Occipital lobe (tissue), 2 donors: Measurements from ENCODE around the gene FHOD1. TPM values are rescaled to one million over a fixed set of nuclear protein-coding genes. Genes with fewer than 3 reads are reported as not detected.

Experiments
- DNase-seq: peaks from one replicate; lab custom pipeline; 2025; lab: John Stamatoyannopoulos, UW
- total RNA-seq: library from RNA; depleted of rRNA; stranded (reverse); fragments of >200 nt; gene quantifications from one replicate; pipeline ENCODE4 v1.2.3, GENCODE V29; 2014

The FHOD1 gene
- total RNA-seq, 1 donor from 2014 or later: 2.5 TPM

DNA sequence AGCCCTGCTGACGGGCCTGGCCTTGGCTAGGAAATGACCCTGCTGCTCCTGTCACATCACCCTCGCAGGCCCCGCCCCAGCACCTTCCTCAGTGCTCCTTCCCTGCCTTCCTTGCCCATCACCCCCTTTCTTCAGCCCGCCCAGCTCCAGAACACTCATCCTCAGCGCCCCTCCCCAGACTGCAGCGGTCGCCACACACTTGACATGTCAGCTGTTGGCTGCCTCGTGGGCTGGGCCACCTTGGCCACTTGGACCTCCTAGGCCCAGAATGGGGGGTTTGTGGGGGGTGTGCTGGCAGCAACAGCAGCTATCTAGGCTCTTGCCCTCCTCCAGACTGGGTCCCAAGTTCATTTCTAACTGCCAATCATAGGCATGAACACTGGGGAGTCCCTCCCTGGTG lies 37.7 kb downstream of the FHOD1 start:
- DNase-seq: no peak

GRCh38 chr16:67208154-67208896 lies 39.0 kb downstream of the FHOD1 start:
- DNase-seq: no peak

- no peak for DNase-seq
Measured at GRCh38 chr16:67207249-67208091, 39.8 kb downstream of the FHOD1 start.

- DNase-seq: no peak
Measured at GRCh38 chr16:67206838-67207248, 40.4 kb downstream of the FHOD1 start.

DNA sequence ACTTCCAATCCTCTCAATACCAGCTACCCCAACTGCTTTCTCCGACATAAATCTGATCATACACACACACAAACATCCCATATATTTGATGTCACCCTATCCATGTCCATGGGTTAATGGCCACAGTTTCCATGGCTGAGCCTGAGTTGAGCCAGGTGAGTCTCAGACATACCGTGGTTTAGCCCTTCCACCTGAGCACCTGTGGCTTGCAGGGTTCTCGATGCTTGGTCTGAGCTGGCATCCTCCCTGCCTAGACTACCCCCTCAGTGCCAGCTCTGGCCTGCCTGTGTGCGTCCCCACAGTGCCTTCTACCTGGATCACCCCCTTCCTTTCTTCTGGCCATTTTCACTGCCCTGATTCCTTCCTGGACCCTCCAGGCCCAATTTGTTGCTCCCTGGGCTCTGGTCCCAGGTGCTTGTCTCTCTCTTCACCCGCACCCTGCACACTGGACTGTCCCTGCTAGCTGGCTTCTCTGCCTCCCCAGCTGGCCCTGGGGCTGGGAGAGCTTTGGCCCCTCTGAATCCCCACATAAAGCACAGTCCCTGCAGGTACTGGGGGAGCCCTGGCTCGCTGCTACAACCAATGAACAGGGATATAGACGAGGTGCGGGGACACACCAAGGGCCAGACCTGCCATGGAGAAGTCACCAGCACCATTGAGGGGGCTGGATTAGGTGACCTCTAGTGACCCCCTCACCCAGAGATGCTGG lies 41.0 kb downstream of the FHOD1 start:
- no peak for DNase-seq

DNA sequence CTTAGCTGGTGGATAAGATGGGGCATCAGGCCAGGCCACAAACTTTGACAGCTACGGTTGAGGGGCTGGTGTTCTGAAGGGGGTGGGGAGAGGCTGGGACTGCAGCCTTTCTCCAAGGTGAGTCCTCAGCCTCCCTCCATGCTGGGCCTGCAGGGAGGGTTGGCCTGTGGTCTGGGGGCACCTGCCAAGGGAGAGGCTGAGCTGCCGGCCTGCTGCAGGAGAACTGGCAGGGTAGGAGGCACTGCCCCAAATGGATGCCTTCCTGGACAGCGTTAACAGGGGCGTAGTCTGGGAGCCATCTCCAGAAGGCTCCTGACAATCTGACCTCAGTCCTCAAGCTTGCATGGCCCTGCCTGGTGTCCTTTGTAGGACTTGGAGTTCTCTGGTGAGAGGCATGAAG lies 43.2 kb downstream of the FHOD1 start:
- no peak for DNase-seq

DNA sequence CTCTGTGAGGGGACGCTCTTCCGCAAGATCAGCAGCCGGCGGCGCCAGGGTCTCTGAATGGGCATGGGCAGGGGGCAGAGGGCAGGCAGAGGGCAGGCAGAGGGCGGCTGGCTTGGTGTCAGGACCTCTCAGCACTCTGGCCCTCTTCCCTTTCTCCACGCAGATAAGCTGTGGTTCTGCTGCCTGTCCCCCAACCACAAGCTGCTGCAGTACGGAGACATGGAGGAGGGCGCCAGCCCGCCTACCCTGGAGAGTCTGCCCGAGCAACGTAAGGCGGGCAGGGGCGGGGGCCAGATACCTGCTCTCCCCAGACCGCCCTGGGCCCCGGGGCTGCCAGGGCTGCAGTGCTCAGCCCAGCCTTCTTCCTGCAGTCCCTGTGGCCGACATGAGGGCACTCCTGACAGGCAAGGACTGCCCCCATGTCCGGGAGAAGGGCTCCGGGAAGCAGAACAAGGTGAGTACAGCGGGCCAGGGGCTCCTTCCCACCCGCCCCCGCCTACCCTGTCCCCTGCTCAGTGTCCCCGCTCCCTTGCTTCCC lies 44.3 kb downstream of the FHOD1 start:
- no peak for DNase-seq

- no peak for DNase-seq
Measured at GRCh38 chr16:67202426-67202825, 44.9 kb downstream of the FHOD1 start.

- DNase-seq: no peak
Measured at GRCh38 chr16:67201411-67202345, 45.6 kb downstream of the FHOD1 start.

- DNase-seq: no peak
Measured at GRCh38 chr16:67200491-67200890, 46.8 kb downstream of the FHOD1 start.

DNA sequence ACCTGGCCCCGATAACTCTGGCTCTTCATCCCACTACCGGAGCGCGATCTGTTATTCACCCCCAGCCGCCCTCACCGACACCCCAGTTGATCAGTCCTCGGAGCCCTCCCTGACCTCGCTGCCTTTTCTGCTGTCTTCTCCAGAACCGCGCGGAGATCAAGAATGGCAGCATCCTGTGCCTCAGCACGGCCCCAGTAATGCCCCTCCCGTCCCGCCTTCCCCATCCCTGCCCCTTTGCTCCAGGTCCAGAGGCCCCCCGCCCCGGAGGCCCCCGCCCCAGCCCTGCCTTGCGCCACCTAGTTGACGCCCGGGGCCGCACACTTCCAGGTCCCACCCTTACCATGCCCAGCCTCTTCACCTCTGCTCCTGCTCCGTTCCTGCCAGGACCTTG lies 47.5 kb downstream of the FHOD1 start:
- no peak for DNase-seq

DNA sequence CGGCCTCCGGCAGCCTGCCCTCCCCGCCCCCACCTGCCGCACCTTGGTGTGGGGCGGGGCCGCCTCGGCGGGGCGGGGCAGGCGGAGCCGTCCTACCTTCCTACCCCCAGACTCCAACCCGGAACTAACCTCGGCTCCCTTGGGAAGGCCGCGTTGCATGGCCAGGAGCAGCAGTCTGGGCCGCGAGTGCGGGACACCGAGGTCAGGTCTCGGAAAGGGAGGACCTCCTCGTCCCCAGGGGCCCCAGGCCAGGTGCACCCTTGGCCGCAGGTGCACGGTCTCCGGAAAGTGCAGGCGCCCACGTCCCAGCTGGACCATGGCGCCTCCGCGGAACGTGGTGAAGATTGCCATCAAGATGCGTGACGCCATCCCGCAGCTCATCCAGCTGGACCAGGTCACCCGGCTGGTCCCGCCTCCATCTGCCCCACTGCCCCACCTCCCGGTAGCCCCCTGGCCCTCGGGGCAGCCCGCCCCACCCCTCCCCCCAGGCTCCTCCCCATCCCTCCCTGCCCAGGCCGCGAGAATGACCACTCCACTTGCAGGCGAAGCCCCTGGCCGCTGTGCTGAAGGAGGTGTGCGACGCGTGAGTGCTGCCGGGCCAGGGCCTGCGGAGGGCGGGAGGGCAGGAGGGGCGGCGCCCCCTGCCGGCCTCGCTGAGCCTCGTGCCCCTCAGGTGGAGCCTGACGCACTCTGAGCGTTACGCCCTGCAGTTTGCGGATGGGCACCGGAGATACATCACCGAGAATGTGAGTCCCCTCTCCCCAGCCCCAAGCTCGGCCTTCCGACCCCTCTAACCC lies 48.1 kb downstream of the FHOD1 start, which contains the start of gene ELMO3:
Gene ELMO3 (plus strand): TSS at position 121 of the 797 bp plus-strand sequence. CDS start 196 bp downstream, at position 317.
- no peak for DNase-seq

- DNase-seq: no peak
Measured at GRCh38 chr16:67198238-67198734, 49.0 kb downstream of the FHOD1 start.

GRCh38 chr16:67197704-67198103 lies 49.6 kb downstream of the FHOD1 start:
- DNase-seq: no peak

DNA sequence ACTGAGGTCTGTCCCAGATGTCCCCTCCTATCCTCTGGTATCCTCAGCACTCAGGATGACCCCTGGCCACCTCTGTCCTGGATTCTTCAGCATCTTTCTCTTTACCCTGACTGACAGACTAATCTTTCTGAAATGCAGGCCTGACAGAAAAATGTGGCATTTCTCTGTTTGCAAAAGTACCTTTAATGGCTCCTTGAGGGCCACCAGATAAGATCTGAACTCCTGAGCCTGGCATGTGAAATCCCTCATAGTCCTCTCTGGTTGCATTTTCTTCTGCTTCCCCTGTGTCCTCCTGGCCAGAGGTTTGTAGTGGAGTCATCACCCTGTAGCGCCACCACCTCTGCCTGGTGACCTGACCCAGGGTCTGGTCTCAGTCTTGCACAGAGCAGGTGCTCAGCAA lies 50.4 kb downstream of the FHOD1 start:
- DNase-seq: no peak

DNA sequence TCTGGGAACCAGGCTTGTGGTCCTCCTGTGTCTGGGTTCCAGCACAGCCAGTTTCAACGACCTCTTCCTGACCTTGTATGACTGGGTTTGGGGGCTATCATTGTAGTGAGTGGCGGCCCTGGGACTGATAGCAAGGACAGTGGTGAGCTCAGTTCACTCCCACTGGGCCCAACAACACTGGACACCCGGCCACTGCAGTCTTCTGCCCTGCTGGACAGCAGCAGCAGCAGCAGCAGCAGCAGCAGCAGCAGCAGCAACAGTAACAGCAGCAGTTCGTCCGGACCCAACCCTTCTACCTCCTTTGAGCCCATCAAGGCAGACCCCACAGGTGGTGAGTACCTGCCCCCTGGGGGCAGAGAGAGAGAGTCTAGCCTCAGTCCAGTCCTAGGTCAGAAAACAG lies 51.6 kb downstream of the FHOD1 start:
- DNase-seq: no peak

DNA sequence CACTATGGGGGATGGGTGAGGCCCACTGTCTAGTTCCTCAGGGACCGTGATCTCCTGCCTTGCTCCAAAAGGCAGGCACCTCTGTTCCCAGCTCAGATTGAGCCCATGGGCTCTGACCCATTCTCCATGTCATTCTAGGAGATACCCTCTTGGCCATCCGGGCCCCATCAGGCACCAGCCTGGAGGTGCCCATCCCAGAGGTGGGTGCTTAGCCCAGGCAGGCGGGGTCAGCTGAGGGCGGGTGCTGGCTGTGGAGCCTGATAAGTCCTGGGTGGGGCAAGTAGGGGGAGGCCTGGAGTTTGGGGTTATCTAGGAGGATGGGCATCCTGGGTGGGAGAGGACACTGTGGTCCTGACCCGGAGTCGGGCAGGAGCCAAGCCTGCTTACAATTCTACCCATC lies 53.0 kb downstream of the FHOD1 start:
- DNase-seq: no peak

- DNase-seq: no peak
Measured at GRCh38 chr16:67193536-67193935, 53.7 kb downstream of the FHOD1 start.

DNA sequence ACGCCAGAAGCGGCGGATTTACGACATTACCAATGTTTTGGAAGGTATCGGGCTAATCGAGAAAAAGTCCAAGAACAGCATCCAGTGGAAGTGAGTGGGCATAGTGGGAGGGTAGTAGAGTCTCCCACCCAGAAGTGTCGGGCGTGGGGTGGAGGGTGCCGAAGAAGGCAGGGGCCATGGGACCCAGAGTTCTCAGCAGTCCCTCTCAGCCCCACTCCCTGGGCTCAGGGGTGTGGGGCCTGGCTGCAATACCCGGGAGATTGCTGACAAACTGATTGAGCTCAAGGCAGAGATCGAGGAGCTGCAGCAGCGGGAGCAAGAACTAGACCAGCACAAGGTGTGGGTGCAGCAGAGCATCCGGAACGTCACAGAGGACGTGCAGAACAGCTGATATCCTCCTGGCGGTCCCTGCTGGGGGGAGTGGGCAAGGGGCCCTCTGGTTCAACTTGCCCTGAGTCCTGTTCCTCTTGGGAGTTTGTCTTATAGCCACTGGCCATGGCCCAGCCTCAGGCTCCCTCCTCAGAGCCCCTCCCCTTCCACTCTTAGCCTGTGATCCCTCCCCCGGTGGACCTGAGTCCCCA lies 54.4 kb downstream of the FHOD1 start:
- DNase-seq: no peak
